Erythroblast (primary cell): ENCODE results near the gene WDR20.

ENCODE experiments used
- GATA1 ChIP-seq: IDR thresholded peaks from 2 replicates; pipeline ENCODE4 v1.6.1; 2011; ENCODE audit warnings: low read depth, mild to moderate bottlenecking, control low read depth, low read length, moderate library complexity
- POLR2A ChIP-seq: IDR thresholded peaks from 2 replicates; pipeline ENCODE4 v1.6.1; 2011; ENCODE audit warnings: mild to moderate bottlenecking, low read length

DNA sequence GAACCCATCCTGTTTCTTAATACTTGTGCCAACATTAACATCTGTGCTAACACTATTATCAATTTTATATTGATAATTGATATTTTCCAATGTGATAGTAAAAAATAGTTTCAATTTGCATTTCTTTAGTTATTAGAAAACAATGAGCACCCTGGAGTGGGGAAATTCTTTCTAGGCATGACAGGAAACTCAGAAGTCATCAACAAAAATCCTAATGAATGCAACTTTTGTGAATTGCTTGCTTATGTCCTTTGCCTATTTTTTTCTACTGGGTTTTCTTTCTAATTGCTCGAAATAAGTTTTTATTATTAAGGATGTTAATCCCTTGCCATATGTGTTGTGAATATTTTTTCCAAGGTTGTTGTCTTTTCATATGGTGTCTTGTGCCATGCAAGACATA lies 18.1 kb upstream of the WDR20 start:
- TF ChIP-seq POLR2A (no peak), GATA1 (no peak)
